SK-N-SH (cell line): Measurements from ENCODE around the gene MTA3. TPM values are rescaled to one million over a fixed set of nuclear protein-coding genes. Genes with fewer than 3 reads are reported as not detected.

Experiments
- CTCF ChIA-PET: fragments of 300-600, 350-600 bp; formaldehyde crosslinking; extraction: SDS; loops from one replicate; lab custom pipeline; 2021; lab: Yijun Ruan, JAX
- POLR2A ChIA-PET: fragments of 350-600 bp; sonication (Branson Sonifier 250); formaldehyde crosslinking; extraction: SDS; loops from one replicate; lab custom pipeline; 2020; ENCODE audit warnings: antibody characterized with exemption, inconsistent platforms; lab: Yijun Ruan, JAX
- DNase-seq: peaks from one replicate; pipeline ENCODE4 v3.0.0; 2012
- H2AFZ ChIP-seq: fragments of 200-600 bp; sonication (generic); 2 replicates; pipeline ENCODE4 v1.8.1; 2016; ENCODE audit warnings: antibody characterized with exemption, mild to moderate bottlenecking, low read depth
- H3F3A ChIP-seq: fragments of 200-600 bp; sonication (generic); replicated peaks from 2 replicates; pipeline ENCODE3; 2016; ENCODE audit warnings: antibody characterized with exemption, mild to moderate bottlenecking; ENCODE audit not compliant: insufficient read depth
- H3K27ac ChIP-seq, 2 experiments: fragments of 200-500 bp in 1 of 2; fragments of 200-600 bp in 1 of 2; sonication (Bioruptor generic) in 1 of 2; sonication (generic), shearing (Covaris generic) in 1 of 2; 2 replicates each; pipeline versions ENCODE4 v1.5.1 to v1.6.1; 2014 to 2016; ENCODE audit warnings: low read depth in 2 of 2, inconsistent platforms in 1 of 2, low read length in 1 of 2, mild to moderate bottlenecking in 1 of 2, mixed read lengths in 1 of 2
- H3K27me3 ChIP-seq: fragments of 200-600 bp; sonication (generic), shearing (Covaris generic); 2 replicates; pipeline ENCODE4 v1.6.1; 2016; ENCODE audit warnings: mixed run types; ENCODE audit not compliant: insufficient read depth
- H3K36me3 ChIP-seq, 2 experiments: fragments of 200-500 bp in 1 of 2; fragments of 200-600 bp in 1 of 2; sonication (Bioruptor generic) in 1 of 2; sonication (generic) in 1 of 2; replicated peaks in 1 of 2; 2 replicates each; pipeline versions ENCODE3 to v1.5.1; 2014 to 2016; ENCODE audit warnings: low read length in 1 of 2, mild to moderate bottlenecking in 1 of 2; ENCODE audit not compliant: insufficient read depth in 2 of 2, control insufficient read depth in 1 of 2
- H3K4me1 ChIP-seq, 2 experiments: fragments of 200-500 bp in 1 of 2; fragments of 200-600 bp in 1 of 2; sonication (Bioruptor generic) in 1 of 2; sonication (generic), shearing (Covaris generic) in 1 of 2; 2 replicates each; pipeline versions ENCODE4 v1.5.1 to v1.6.1; 2014 to 2016; ENCODE audit warnings: low read depth in 1 of 2, low read length in 1 of 2, mixed run types in 1 of 2; ENCODE audit not compliant: insufficient read depth in 2 of 2, control insufficient read depth in 1 of 2
- H3K4me2 ChIP-seq: fragments of 200-600 bp; sonication (generic), shearing (Covaris generic); 2 replicates; pipeline ENCODE4 v1.6.1; 2017; ENCODE audit warnings: mixed run types
- H3K4me3 ChIP-seq, 2 experiments: fragments of 200-500 bp in 1 of 2; fragments of 200-600 bp in 1 of 2; sonication (Bioruptor generic) in 1 of 2; sonication (generic), shearing (Covaris generic) in 1 of 2; 2 replicates each; pipeline versions ENCODE4 v1.5.1 to v1.8.1; 2014 to 2016; ENCODE audit warnings: low read depth in 2 of 2, inconsistent platforms in 1 of 2, low read length in 1 of 2, mild to moderate bottlenecking in 1 of 2, mixed read lengths in 1 of 2, moderate library complexity in 1 of 2
- H3K79me2 ChIP-seq: fragments of 200-600 bp; sonication (generic); 2 replicates; pipeline ENCODE4 v1.8.1; 2017; ENCODE audit warnings: mild to moderate bottlenecking; ENCODE audit not compliant: insufficient read depth
- H3K9ac ChIP-seq: fragments of 200-600 bp; sonication (generic); 2 replicates; pipeline ENCODE4 v1.6.1; 2017; ENCODE audit warnings: mixed run types
- H3K9me2 ChIP-seq: fragments of 200-600 bp; sonication (generic); 2 replicates; pipeline ENCODE4 v1.6.1; 2017; ENCODE audit warnings: mixed run types
- H3K9me3 ChIP-seq: fragments of 200-600 bp; sonication (generic); 2 replicates; pipeline ENCODE4 v1.6.1; 2017; ENCODE audit warnings: mixed run types, mild to moderate bottlenecking, moderate library complexity
- H4K20me1 ChIP-seq: fragments of 200-600 bp; sonication (generic); 2 replicates; pipeline ENCODE4 v1.6.1; 2017; ENCODE audit warnings: mild to moderate bottlenecking, mixed run types; ENCODE audit not compliant: insufficient read depth
- GABPA ChIP-seq: IDR thresholded peaks from 2 replicates; pipeline ENCODE4 v1.4.0; 2012; ENCODE audit warnings: low read depth, mild to moderate bottlenecking
- MAX ChIP-seq: IDR thresholded peaks from 2 replicates; pipeline ENCODE4 v1.4.0; 2012; ENCODE audit warnings: low read depth
- RAD21 ChIP-seq: IDR thresholded peaks from 2 replicates; pipeline ENCODE4 v1.6.1; 2012; ENCODE audit warnings: mild to moderate bottlenecking, low read length
- REST ChIP-seq: IDR thresholded peaks from 2 replicates; pipeline ENCODE4 v1.6.1; 2012; ENCODE audit warnings: mild to moderate bottlenecking, low read depth, low read length, moderate library complexity
- RXRA ChIP-seq: IDR thresholded peaks from 2 replicates; pipeline ENCODE4 v1.4.0; 2012; ENCODE audit warnings: low read depth, mild to moderate bottlenecking, borderline replicate concordance
- SIN3A ChIP-seq: IDR thresholded peaks from 2 replicates; pipeline ENCODE4 v1.6.1; 2012; ENCODE audit warnings: low read depth, mild to moderate bottlenecking, low read length, moderate library complexity, borderline replicate concordance
- TEAD4 ChIP-seq: IDR thresholded peaks from 2 replicates; pipeline ENCODE4 v1.4.0; 2012; ENCODE audit warnings: mild to moderate bottlenecking, borderline replicate concordance; ENCODE audit not compliant: insufficient read depth
- ZBTB33 ChIP-seq: IDR thresholded peaks from 2 replicates; pipeline ENCODE4 v1.4.0; 2012; ENCODE audit warnings: low read depth, borderline replicate concordance
- WGBS: methylation state at CpG from one replicate; pipeline ENCODE4 v1.1.6; 2017; ENCODE audit warnings: low lambda C conversion rate; 5-methylcytosine and 5-hydroxymethylcytosine counted together
- polyA plus RNA-seq, 3 experiments: library from polyadenylated mRNA; depleted of rRNA; stranded (reverse); fragments of >200 nt; gene quantifications; 2 replicates each; pipeline ENCODE4 v1.2.3, GENCODE V29; 2012

The MTA3 gene
- polyA plus RNA-seq, 1 of the 3 experiments (the other 2 are of a cell fraction), result 30.8 TPM

GRCh38 chr2:42800981-42801380, 232.5 kb downstream of the MTA3 start:
- 59% methylated on average over 2 of the region's 2 CpGs for WGBS

More at GRCh38 chr2:42800981-42801380, 232.5 kb downstream of the MTA3 start:
- H4K20me1 ChIP-seq, result no peaks in the 10 kb centered on the region
- no peaks in the 10 kb centered on the region for H3K36me3 ChIP-seq
- H3K9me2 ChIP-seq, result no peaks in the 10 kb centered on the region
- ChIA-PET CTCF (interaction anchor here (0.9 to 2.8 kb wide), 6 partner anchors 9 to 26 kb away, joined by 3 to 21 read pairs (median 4); partner anchors contain the start of gene HAAO), POLR2A (interaction anchor here (2.0 kb wide), 1 partner anchor 9 kb away, joined by 7 read pairs; no protein-coding TSS in a partner anchor)
- H3F3A ChIP-seq, result no peaks in the 10 kb centered on the region
- DNase-seq, result no peak
- no peak overlapping the region; a peak in 1 of 4 replicates for H3K27ac ChIP-seq
- peaks cover 0 to 3% of the 10 kb centered on the region in 2 experiments; a peak in 1 of 4 replicates for H3K4me1 ChIP-seq
- no peak overlapping the region for H2AFZ ChIP-seq
- no peaks in the 10 kb centered on the region for H3K9me3 ChIP-seq
- no peak overlapping the region for H3K9ac ChIP-seq
- H3K27me3 ChIP-seq, result no peaks in the 10 kb centered on the region
- TF ChIP-seq RAD21 (no peak), RXRA (no peak), TEAD4 (no peak), GABPA (no peak), REST (no peak), SIN3A (no peak), MAX (no peak), ZBTB33 (no peak)
- H3K4me3 ChIP-seq, result no peak overlapping the region
- H3K79me2 ChIP-seq, result no peaks in the 10 kb centered on the region
- no peak overlapping the region; the same call in 1 of the 2 replicates for H3K4me2 ChIP-seq
